K562 (cell line): ENCODE results near the gene RPS28. TPM values are rescaled to one million over a fixed set of nuclear protein-coding genes. Genes with fewer than 3 reads are reported as not detected.
A peak's percentile ranks its signal among the peaks of the same experiment; 100 is the strongest.
"Not testable (repeated sequence)": the region's sequence is repeated elsewhere in the genome, so short reads cannot be mapped to it uniquely, and the experiment has no call there.

Experiments
- ATAC-seq: fragments of 200-7000 bp; cut with Tn5 transposase; 3 replicates; pipeline ENCODE4 v1.9.1; 2020; ENCODE audit warnings: moderate library complexity
- BruUV-seq: library from RNA; stranded (reverse); fragments of 400-500 nt; replicated peaks from 2 replicates; lab custom pipeline; 2021; lab: Mats Ljungman, UMichigan
- CTCF ChIA-PET: fragments of 300-600 bp; formaldehyde crosslinking; extraction: SDS; loops from one replicate; lab custom pipeline; 2021; ENCODE audit warnings: low intra/inter-chr PET ratio; lab: Yijun Ruan, JAX
- POLR2A ChIA-PET: fragments of 300-600, 350-650 bp; sonication (Branson Sonifier 250); formaldehyde crosslinking; extraction: SDS; loops from one replicate; lab custom pipeline; 2021; ENCODE audit warnings: antibody characterized with exemption, inconsistent platforms; lab: Yijun Ruan, JAX
- DNase-seq, 4 experiments: peaks; one replicate each; pipeline versions ENCODE4 v3.0.0 to v3.0.0-alpha.2; 2011 to 2018; ENCODE audit warnings: low spot score in 3 of 4, mixed read lengths in 3 of 4; ENCODE audit errors: extremely low read depth in 1 of 4
- FAIRE-seq: peaks from 2 replicates; lab custom pipeline; 2011; peaks lifted over from hg19 to GRCh38; lab: Jason Lieb, UNC
- H2AFZ ChIP-seq: 2 replicates; pipeline ENCODE4 v1.6.0; 2011; ENCODE audit warnings: low read depth, low read length, control low read depth, inconsistent platforms
- H3K27ac ChIP-seq: fragments of 200-600 bp; 3 replicates; pipeline ENCODE4 v1.8.0; 2011; ENCODE audit warnings: low read depth, mild to moderate bottlenecking, control low read depth, inconsistent platforms, low read length, moderate library complexity, mixed read lengths; ENCODE audit errors: extremely low read depth
- H3K27me3 ChIP-seq, 2 experiments: fragments of 300-600 bp in 1 of 2; 2 replicates in 1 of 2; 3 replicates in 1 of 2; pipeline versions ENCODE4 v1.6.0 to v1.8.0; 2011; ENCODE audit warnings: inconsistent platforms in 2 of 2, low read length in 2 of 2, mild to moderate bottlenecking in 1 of 2, mixed read lengths in 1 of 2, moderate library complexity in 1 of 2; ENCODE audit not compliant: control insufficient read depth in 2 of 2, insufficient read depth in 2 of 2
- H3K36me3 ChIP-seq: fragments of 300-600 bp; 3 replicates; pipeline ENCODE4 v1.8.0; 2011; ENCODE audit warnings: mild to moderate bottlenecking, low read length, inconsistent platforms; ENCODE audit not compliant: control insufficient read depth, insufficient read depth
- H3K4me1 ChIP-seq, 2 experiments: fragments of 200-600 bp in 1 of 2; replicated peaks in 1 of 2; 2 replicates in 1 of 2; 3 replicates in 1 of 2; pipeline versions ENCODE4 v1.5.1 to v1.8.0; 2011; ENCODE audit warnings: inconsistent platforms in 2 of 2, low read length in 2 of 2, mild to moderate bottlenecking in 1 of 2, mixed read lengths in 1 of 2, moderate library complexity in 1 of 2; ENCODE audit not compliant: control insufficient read depth in 2 of 2, insufficient read depth in 2 of 2
- H3K4me2 ChIP-seq: 2 replicates; pipeline ENCODE4 v1.6.1; 2011; ENCODE audit warnings: low read length, control low read depth, inconsistent platforms, mixed read lengths; ENCODE audit not compliant: insufficient read depth
- H3K4me3 ChIP-seq: fragments of 200-600 bp; sonication (generic), shearing (Covaris generic); 2 replicates; pipeline ENCODE4 v1.5.1; 2016; ENCODE audit warnings: control low read depth, inconsistent platforms
- H3K79me2 ChIP-seq: fragments of 200-600 bp; 3 replicates; pipeline ENCODE4 v1.8.0; 2011; ENCODE audit warnings: low read length, inconsistent platforms; ENCODE audit not compliant: control insufficient read depth, insufficient read depth
- H3K9ac ChIP-seq, 2 experiments: 2 replicates each; pipeline versions ENCODE4 v1.6.0 to v1.6.1; 2011; ENCODE audit warnings: low read depth in 2 of 2, low read length in 2 of 2, control low read depth in 1 of 2, inconsistent platforms in 1 of 2, mild to moderate bottlenecking in 1 of 2, mixed read lengths in 1 of 2; ENCODE audit not compliant: insufficient read depth in 1 of 2
- H3K9me1 ChIP-seq: one replicate; pipeline ENCODE4 v1.6.0; 2011; ENCODE audit warnings: inconsistent platforms, mild to moderate bottlenecking, low read length, moderate library complexity; ENCODE audit not compliant: control insufficient read depth, insufficient read depth
- H3K9me3 ChIP-seq: replicated peaks from 2 replicates; pipeline ENCODE4 v1.5.1; 2011; ENCODE audit warnings: low read depth, low read length, inconsistent platforms; ENCODE audit not compliant: control insufficient read depth, insufficient read depth
- H4K20me1 ChIP-seq: replicated peaks from 2 replicates; pipeline ENCODE4 v1.6.1; 2011; ENCODE audit warnings: low read length, inconsistent platforms, mixed read lengths; ENCODE audit not compliant: control insufficient read depth, insufficient read depth
- WGBS: fragments of 100-300 bp; shearing (Covaris generic); methylation state at CpG from one replicate; pipeline ENCODE4 v1.1.6; 2016; ENCODE audit warnings: low coverage, mixed read lengths; ENCODE audit not compliant: insufficient coverage; ENCODE audit errors: missing lambda C conversion rate; 5-methylcytosine and 5-hydroxymethylcytosine counted together
- in situ Hi-C: fragments of 300-500 bp; cut with MboI; formaldehyde crosslinking; loops from 4 replicates; pipeline ENCODE4 v1.15.0; 2018; ENCODE audit warnings: inconsistent platforms, mixed read lengths
- intact Hi-C: fragments of 100-400 bp; cut with micrococcal nuclease; formaldehyde crosslinking; loops from 2 replicates; pipeline ENCODE4 v1.14.2; 2022
- polyA plus RNA-seq, 8 experiments: library from polyadenylated mRNA; depleted of rRNA in 4 of 8; stranded (reverse) in 5 of 8; unstranded in 3 of 8; fragments of >200 nt; fragmentation: Nextera tagmentation in 2 of 8; fragmentation: Illumina TruSeq in 1 of 8; extraction: Ambion mirVana in 2 of 8; extraction: Trizol in 1 of 8; gene quantifications; 2 replicates each; pipeline versions ENCODE4 v1.2.1 to v1.2.3, GENCODE V29; 2011 to 2014; ENCODE audit warnings: inconsistent platforms in 1 of 8, missing spikeins in 1 of 8
- total RNA-seq, 7 experiments: library from RNA; depleted of rRNA in 6 of 7; stranded (reverse); fragments of >200 nt in 6 of 7; fragmentation: Illumina TruSeq in 2 of 7; extraction: Trizol in 2 of 7; gene quantifications; 2 replicates each; pipeline versions ENCODE4 v1.2.1 to v1.2.3, GENCODE V29; 2011 to 2021; ENCODE audit warnings: low replicate concordance in 1 of 7

Gene RPS28
- total and polyA plus RNA-seq, 9 of the 15 experiments (the other 6 are each of a cell fraction or from before 2014, with no cell fraction given), result 165 to 2,827 (median 1,303) TPM

- H3K9me1 ChIP-seq, H4K20me1 ChIP-seq, H3K4me1 ChIP-seq, POLR2A ChIA-PET, in situ Hi-C loops, H3K27ac ChIP-seq, H3K79me2 ChIP-seq, CTCF ChIA-PET, H3K4me3 ChIP-seq, H2AFZ ChIP-seq, intact Hi-C loops, H3K9ac ChIP-seq, H3K36me3 ChIP-seq, H3K9me3 ChIP-seq, H3K27me3 ChIP-seq, H3K4me2 ChIP-seq, DNase-seq: not testable (repeated sequence)
- ATAC-seq, result peak; percentile 89
- TSS peak; percentile 29 for BruUV-seq
- no CpG with 5 or more reads among the region's 9 CpGs for WGBS
- FAIRE-seq, result peak; percentile 93
Measured at GRCh38 chr19:8276508-8276907, 44.8 kb upstream of the RPS28 start.

GRCh38 chr19:8291337-8291736 lies 30.0 kb upstream of the RPS28 start:
- BruUV-seq, H4K20me1 ChIP-seq, POLR2A ChIA-PET, H3K27ac ChIP-seq, intact Hi-C loops, H3K4me2 ChIP-seq, H3K9me1 ChIP-seq, H2AFZ ChIP-seq, H3K4me3 ChIP-seq, H3K27me3 ChIP-seq, H3K79me2 ChIP-seq, DNase-seq, H3K4me1 ChIP-seq, in situ Hi-C loops, CTCF ChIA-PET, H3K36me3 ChIP-seq, H3K9ac ChIP-seq, H3K9me3 ChIP-seq: not testable (repeated sequence)
- FAIRE-seq, result peak; percentile 92
- WGBS, result no CpG with 5 or more reads among the region's 9 CpGs
- ATAC-seq, result peak; percentile 90
